HAP-1 (cell line): ENCODE results near the gene CBS.
"Not testable (repeated sequence)": the region's sequence is repeated elsewhere in the genome, so short reads cannot be mapped to it uniquely, and the experiment has no call there.

Source experiments
- DNase-seq, 2 experiments: peaks; one replicate each; pipeline ENCODE4 v3.0.0-alpha.2; 2016 to 2020; ENCODE audit warnings: low spot score in 2 of 2
- H3K27me3 ChIP-seq: fragments of 250-450 bp; sonication (Bioruptor Pico); 2 replicates; pipeline ENCODE4 v1.5.1; 2020; ENCODE audit warnings: low read depth, mild to moderate bottlenecking, moderate library complexity
- H3K36me3 ChIP-seq: fragments of 250-450 bp; sonication (Bioruptor Pico); replicated peaks from 2 replicates; pipeline ENCODE4 v1.5.1; 2020; ENCODE audit warnings: mild to moderate bottlenecking
- H3K4me1 ChIP-seq: fragments of 250-450 bp; sonication (Bioruptor Pico); 2 replicates; pipeline ENCODE4 v1.5.1; 2020; ENCODE audit warnings: mild to moderate bottlenecking
- H3K4me3 ChIP-seq: fragments of 250-450 bp; sonication (Bioruptor Pico); 2 replicates; pipeline ENCODE4 v1.5.1; 2020; ENCODE audit warnings: mild to moderate bottlenecking, moderate library complexity
- H3K9me3 ChIP-seq: fragments of 250-450 bp; sonication (Bioruptor Pico); 2 replicates; pipeline ENCODE4 v1.5.1; 2020; ENCODE audit warnings: mild to moderate bottlenecking, moderate library complexity
- in situ Hi-C: fragments of 300-500 bp; cut with MboI; formaldehyde crosslinking; loops from 3 replicates; pipeline ENCODE4 v1.14.3; 2020; ENCODE audit warnings: low sequenced_read_pairs, inconsistent platforms, mixed read lengths

Gene CBS

DNA sequence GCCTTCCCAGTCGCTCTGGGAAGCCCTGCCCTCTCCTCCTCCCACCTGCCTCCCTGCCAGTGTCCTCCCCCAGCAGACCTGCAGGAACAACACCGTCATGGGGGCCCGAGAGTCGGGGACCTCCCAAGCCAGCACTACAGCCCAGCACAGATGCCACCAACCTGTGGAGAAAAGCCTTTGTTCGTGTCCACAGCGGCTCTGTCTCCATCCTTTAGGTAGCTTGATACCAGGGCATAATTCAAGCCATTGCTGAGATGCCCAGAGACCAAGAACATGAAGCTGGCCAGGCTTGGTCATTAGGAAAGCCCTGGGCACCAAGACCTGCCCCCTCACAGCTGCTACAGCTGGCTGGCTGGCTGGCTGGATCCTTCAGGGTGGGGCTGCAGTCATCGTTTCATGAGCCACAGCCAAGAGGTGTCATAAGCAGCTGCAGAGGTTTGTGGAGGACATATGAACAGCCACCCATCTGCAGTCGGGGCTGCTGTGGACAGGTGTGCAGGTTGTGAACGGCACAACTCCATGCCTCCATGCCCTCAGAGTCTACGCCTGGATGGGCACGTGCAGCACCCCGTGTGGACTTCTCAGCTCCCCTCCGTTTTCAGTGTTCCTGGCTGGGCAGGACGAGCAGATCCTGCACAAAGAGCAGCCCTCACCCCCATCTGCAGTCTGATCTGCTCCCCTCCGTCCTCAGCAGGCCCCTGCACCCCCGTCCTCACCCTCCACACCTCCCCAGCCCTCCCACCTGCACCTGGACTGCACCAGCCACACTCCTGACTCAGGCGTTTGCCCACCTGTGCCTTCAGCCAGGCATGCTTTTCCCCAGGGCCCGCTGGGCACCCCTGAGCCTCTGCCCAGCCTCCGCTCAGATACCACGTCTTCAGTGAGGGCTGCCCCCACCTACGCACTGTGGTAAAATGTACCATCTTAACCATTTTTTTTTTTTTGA, 29.5 kb downstream of the CBS start:
- H3K36me3 ChIP-seq, H3K4me1 ChIP-seq, in situ Hi-C loops, H3K27me3 ChIP-seq, H3K4me3 ChIP-seq, H3K9me3 ChIP-seq, DNase-seq: not testable (repeated sequence)

DNA sequence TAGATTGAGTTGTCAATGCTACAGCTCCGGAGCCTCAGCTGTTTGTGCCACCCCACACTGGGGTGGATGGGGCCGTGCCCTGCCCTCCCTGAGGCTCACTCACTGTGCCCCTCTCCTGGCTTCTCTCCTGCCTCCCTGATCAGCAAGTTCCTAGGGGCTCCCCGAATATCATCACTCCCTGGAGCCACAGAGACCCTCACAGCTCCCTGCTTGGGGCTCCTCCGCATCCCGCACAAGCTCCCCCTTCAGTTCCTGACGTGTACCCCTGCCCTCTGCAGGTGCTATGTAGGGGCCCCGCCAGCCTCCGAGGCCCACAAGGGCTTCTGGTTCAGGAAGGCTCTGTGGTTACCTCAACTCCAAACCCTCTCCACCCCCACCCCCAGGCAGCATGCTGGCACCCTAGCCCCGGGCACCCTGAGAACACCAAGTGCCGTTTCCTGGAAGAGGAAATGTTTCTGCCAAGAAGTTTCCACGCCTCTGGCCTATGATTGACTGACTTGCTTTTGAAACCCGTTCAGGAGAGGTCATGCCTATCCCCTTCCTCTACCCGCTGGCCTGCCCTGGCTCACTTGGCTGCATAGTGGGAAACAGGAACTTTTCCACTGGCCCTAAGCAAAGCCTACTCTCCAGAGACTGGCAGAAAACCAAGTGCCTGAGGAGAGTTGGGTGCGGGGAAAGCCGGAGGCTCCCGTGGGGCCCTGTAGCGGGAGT, 30.3 kb downstream of the CBS start:
- H3K4me3 ChIP-seq, H3K4me1 ChIP-seq, H3K36me3 ChIP-seq, H3K9me3 ChIP-seq, DNase-seq, H3K27me3 ChIP-seq, in situ Hi-C loops: not testable (repeated sequence)

- DNase-seq, H3K4me3 ChIP-seq, H3K9me3 ChIP-seq, in situ Hi-C loops, H3K4me1 ChIP-seq, H3K27me3 ChIP-seq, H3K36me3 ChIP-seq: not testable (repeated sequence)
Measured at GRCh38 chr21:43044547-43044946, 31.1 kb downstream of the CBS start.

- H3K4me1 ChIP-seq, H3K27me3 ChIP-seq, H3K9me3 ChIP-seq, H3K36me3 ChIP-seq, H3K4me3 ChIP-seq, DNase-seq, in situ Hi-C loops: not testable (repeated sequence)
Measured at GRCh38 chr21:43043291-43043690, 32.3 kb downstream of the CBS start.

DNA sequence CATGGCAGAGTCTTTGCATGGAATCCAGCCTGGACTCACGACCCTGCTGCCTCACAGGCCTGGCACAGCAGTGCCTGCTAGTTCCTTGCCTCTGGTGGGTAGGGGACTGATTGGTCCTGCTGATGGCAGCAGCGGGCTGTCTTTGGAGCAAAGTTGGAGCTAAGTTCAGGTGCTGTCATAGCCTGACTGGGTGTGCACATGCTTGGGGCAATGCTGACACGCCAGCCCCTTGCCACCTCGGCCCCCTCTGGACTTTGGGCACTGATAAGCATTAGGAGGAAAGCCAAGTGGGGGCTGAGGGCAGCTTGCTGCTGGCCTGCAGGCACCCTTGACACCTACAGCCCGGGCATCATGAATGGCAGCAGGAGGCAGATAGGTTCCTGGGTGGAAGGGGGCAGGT, 33.5 kb downstream of the CBS start:
- H3K27me3 ChIP-seq, in situ Hi-C loops, H3K4me3 ChIP-seq, H3K9me3 ChIP-seq, DNase-seq, H3K36me3 ChIP-seq, H3K4me1 ChIP-seq: not testable (repeated sequence)

DNA sequence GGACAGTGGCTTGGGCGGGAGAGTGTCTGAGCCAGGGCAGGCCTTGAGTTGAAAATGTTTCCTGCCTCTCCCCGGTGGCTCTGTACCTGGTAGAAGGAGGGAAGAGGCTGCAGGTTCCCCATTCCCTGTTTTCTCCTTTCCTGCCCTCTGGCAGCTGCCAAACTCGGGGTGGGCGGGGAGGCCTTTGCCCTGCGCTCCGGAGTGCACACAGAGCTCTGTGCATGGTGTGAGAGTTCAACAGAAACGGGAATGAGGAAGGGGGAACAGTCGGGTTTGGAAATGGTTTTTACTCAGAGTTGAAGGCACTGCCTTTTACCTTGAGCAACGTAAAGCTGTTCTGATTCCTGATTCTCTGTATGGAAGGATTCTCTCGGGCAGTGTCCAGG, 37.0 kb downstream of the CBS start:
- H3K4me1 ChIP-seq, H3K36me3 ChIP-seq, H3K4me3 ChIP-seq, DNase-seq, H3K9me3 ChIP-seq, in situ Hi-C loops, H3K27me3 ChIP-seq: not testable (repeated sequence)

GRCh38 chr21:43037918-43038658, 37.5 kb downstream of the CBS start:
- H3K4me1 ChIP-seq, H3K9me3 ChIP-seq, in situ Hi-C loops, H3K27me3 ChIP-seq, DNase-seq, H3K4me3 ChIP-seq, H3K36me3 ChIP-seq: not testable (repeated sequence)

GRCh38 chr21:43036889-43037288, 38.7 kb downstream of the CBS start:
- H3K4me3 ChIP-seq, DNase-seq, in situ Hi-C loops, H3K4me1 ChIP-seq, H3K27me3 ChIP-seq, H3K36me3 ChIP-seq, H3K9me3 ChIP-seq: not testable (repeated sequence)

DNA sequence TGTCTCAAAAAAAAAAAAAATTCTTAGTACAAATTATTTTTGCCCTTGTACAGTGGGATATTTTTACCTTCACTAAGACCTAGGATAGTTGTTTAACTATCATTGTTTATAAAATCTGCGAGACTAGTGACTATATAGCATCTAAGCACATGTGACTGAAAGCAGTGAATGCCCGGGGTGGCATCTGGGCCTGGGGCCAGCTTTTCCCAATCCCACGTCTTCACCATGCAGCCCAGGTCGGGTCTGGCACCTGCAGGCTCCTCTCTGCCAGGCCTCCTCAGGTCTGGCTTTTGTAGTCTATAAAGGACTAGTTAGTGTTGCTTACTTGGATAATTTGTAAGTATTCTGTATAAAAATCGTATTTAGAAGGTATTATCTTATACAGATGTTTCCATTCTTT, 40.8 kb downstream of the CBS start:
- H3K4me3 ChIP-seq = no peak overlapping the region
- H3K4me1 ChIP-seq = no peaks in the 10 kb centered on the region; the same call in 1 of the 2 replicates
- DNase-seq = no peak
- no peaks in the 10 kb centered on the region for H3K27me3 ChIP-seq
- no peaks in the 10 kb centered on the region for H3K9me3 ChIP-seq
- in situ Hi-C loops = no loop called here
- H3K36me3 ChIP-seq = peaks cover 10% of the 10 kb centered on the region

GRCh38 chr21:43034101-43034500, 41.5 kb downstream of the CBS start:
- H3K9me3 ChIP-seq = no peaks in the 10 kb centered on the region
- H3K4me1 ChIP-seq = no peaks in the 10 kb centered on the region; the same call in 1 of the 2 replicates
- no peaks in the 10 kb centered on the region for H3K27me3 ChIP-seq
- H3K36me3 ChIP-seq = peaks cover 10% of the 10 kb centered on the region
- DNase-seq = no peak
- H3K4me3 ChIP-seq = no peak overlapping the region
- in situ Hi-C loops = no loop called here

- Histone ChIP-seq H3K27me3 (no peaks in the 10 kb centered on the region), H3K9me3 (no peaks in the 10 kb centered on the region), H3K36me3 (peaks cover 10% of the 10 kb centered on the region), H3K4me1 (no peaks in the 10 kb centered on the region; the same call in 1 of the 2 replicates), H3K4me3 (no peak overlapping the region)
- no peak for DNase-seq
- in situ Hi-C loops = no loop called here
Measured at GRCh38 chr21:43031121-43031619, 44.5 kb downstream of the CBS start.

DNA sequence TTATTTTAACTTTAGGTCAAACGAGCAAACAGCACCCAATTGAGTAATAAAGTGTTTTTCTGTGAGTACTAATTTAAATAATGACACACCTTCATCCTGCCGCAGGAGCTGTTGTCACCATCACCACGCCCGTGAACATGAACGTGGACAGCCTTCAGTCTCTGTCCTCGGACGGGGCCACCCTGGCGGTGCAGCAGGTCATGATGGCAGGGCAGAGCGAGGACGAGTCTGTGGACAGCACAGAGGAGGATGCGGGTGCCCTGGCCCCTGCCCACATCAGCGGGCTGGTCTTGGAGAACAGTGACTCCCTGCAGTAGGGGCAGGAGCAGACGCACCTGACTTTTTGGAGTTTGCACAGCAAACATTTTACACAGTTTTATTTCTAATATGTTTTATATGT, 45.9 kb downstream of the CBS start:
- H3K4me3 ChIP-seq = no peak overlapping the region
- in situ Hi-C loops = no loop called here
- H3K27me3 ChIP-seq = no peaks in the 10 kb centered on the region
- peaks cover 6% of the 10 kb centered on the region for H3K4me1 ChIP-seq
- H3K36me3 ChIP-seq = peaks cover 12% of the 10 kb centered on the region
- no peak for DNase-seq
- H3K9me3 ChIP-seq = no peaks in the 10 kb centered on the region

DNA sequence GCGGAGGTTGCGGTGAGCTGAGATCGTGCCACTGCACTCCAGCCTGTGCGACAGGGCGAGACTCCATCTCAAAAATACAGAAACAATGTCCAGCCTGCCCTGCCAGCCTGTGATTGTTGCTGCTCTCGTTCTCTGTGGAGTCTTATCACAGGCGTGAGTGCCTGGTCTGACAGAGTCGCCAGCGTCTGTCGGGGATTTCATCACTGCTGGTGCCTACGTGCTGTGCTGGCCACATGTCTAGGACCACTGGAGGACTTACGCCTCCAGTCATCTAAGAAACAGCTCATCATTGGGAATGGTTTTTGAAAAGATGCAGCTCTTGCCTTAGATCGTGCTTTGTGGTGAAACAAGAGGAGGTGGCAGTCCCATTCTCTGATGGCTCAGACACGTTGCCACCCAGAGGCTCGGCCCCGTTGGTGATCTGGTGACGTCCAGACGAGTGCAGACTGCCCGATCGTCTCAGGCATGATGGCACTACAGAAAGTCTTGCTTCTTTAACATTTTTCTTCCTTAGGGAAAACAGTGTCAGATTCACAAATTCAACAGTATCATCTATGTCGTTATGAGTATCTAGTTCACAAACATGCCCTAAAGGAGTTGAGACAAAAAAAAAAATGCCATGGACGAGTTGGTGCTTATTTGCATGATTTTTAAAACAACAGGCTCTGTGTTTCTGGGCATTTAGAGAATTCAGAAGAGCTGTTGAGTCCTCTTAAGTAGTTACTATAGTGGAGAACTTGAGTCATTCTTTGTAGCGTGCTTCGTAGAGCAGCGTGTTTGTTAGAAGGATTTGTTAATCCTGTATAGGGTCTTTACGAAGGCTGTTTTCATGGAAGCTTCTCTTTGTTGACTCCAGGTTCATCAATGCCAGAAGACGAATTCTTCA, 47.5 kb downstream of the CBS start:
- Histone ChIP-seq H3K9me3 (no peaks in the 10 kb centered on the region), H3K4me1 (peaks cover 6% of the 10 kb centered on the region), H3K27me3 (no peaks in the 10 kb centered on the region), H3K36me3 (peaks cover 18% of the 10 kb centered on the region), H3K4me3 (no peak overlapping the region)
- in situ Hi-C loops = no loop called here
- DNase-seq = no peak
